Fibroblast of villous mesenchyme (primary cell): ENCODE data around the gene RNFT2. TPM values are rescaled to one million over a fixed set of nuclear protein-coding genes. Genes with fewer than 3 reads are reported as not detected.

ENCODE experiments used
- DNase-seq: peaks from one replicate; pipeline ENCODE4 v3.0.0-alpha.2; 2010; ENCODE audit warnings: low read depth
- H3K4me3 ChIP-seq: 2 replicates; pipeline ENCODE4 v1.5.1; 2011; ENCODE audit warnings: low read depth, mild to moderate bottlenecking, low read length
- total RNA-seq: library from RNA; depleted of rRNA; stranded (reverse); fragments of >200 nt; gene quantifications from 2 replicates; pipeline ENCODE4 v1.2.3, GENCODE V29; 2012
- TF ChIP-seq, protein P1 (sequence below): IDR thresholded peaks from 2 replicates; pipeline ENCODE4 v1.5.1; 2012; ENCODE audit warnings: low read depth, mild to moderate bottlenecking, low read length; ENCODE audit not compliant: insufficient read depth

The RNFT2 gene
- total RNA-seq, 1 donor: 7.3 TPM

DNA sequence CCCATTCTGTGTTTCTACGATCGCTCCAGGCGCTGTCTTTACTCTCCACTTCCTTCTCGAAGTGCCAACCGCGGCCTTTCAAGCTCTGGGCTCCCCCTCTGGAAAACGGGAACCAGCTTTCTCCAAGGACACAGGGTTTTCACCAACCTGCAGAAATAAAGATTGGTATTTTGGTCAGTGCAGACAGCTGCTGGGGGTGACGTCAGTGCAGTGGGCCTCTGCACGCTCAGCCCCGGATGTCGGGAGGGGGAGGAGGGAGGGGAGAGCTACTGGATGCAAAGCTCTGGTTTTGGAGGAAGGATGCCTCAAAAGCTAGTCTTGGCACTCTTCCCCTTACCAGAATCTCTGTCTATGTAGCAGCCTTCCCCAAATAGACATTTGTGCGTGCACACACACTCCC, 123.2 kb downstream of the RNFT2 start:
- TF ChIP-seq, protein P1, sequence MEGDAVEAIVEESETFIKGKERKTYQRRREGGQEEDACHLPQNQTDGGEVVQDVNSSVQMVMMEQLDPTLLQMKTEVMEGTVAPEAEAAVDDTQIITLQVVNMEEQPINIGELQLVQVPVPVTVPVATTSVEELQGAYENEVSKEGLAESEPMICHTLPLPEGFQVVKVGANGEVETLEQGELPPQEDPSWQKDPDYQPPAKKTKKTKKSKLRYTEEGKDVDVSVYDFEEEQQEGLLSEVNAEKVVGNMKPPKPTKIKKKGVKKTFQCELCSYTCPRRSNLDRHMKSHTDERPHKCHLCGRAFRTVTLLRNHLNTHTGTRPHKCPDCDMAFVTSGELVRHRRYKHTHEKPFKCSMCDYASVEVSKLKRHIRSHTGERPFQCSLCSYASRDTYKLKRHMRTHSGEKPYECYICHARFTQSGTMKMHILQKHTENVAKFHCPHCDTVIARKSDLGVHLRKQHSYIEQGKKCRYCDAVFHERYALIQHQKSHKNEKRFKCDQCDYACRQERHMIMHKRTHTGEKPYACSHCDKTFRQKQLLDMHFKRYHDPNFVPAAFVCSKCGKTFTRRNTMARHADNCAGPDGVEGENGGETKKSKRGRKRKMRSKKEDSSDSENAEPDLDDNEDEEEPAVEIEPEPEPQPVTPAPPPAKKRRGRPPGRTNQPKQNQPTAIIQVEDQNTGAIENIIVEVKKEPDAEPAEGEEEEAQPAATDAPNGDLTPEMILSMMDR: no peak
- H3K4me3 ChIP-seq: no peak overlapping the region
- DNase-seq: peak; percentile 66

DNA sequence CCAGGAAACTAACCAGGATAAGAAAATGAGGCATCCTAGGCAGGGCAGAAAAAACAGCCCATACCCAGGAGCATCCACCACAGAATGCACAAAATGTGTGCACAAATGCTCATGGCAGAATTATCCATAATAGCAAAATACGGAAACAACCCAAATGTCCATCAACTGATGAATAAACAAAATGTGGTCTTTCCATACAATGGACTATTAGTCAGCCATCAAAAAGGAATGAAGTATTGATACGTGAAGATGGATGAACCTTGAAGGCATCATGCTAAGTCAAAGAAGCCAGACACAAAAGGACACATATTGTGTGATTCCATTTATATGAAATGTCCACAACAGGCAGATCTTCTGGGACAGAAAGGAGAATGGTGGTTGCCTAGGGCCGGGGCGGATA, 124.1 kb downstream of the RNFT2 start:
- H3K4me3 ChIP-seq: no peak overlapping the region
- TF ChIP-seq, protein P1: no peak
- no peak for DNase-seq

DNA sequence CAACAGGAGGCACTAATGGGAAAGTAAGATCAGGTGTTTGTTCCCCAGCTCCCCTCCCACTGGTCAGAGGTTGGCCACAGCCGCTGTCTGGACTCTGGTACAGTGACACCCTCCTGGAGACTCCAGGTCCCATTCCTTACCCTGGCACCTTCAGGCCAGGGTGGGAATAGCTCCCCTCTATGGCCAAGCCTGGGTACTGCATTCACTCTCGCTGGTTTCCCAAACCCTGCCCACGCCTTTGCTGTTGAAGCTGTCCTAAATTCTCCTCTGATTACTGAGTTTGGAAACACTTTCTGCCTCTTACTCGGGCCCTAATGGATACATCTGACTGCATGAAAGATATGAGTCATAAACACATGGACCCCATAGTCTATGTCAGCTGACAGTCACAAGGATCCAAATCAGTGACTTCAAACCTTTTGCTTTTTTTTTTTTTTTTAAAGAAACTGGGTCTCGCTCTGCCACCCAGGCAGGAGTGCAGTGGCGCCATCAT, 125.2 kb downstream of the RNFT2 start:
- DNase-seq: peak; percentile 26
- TF ChIP-seq, protein P1: peak; percentile 59
- no peak overlapping the region for H3K4me3 ChIP-seq

DNA sequence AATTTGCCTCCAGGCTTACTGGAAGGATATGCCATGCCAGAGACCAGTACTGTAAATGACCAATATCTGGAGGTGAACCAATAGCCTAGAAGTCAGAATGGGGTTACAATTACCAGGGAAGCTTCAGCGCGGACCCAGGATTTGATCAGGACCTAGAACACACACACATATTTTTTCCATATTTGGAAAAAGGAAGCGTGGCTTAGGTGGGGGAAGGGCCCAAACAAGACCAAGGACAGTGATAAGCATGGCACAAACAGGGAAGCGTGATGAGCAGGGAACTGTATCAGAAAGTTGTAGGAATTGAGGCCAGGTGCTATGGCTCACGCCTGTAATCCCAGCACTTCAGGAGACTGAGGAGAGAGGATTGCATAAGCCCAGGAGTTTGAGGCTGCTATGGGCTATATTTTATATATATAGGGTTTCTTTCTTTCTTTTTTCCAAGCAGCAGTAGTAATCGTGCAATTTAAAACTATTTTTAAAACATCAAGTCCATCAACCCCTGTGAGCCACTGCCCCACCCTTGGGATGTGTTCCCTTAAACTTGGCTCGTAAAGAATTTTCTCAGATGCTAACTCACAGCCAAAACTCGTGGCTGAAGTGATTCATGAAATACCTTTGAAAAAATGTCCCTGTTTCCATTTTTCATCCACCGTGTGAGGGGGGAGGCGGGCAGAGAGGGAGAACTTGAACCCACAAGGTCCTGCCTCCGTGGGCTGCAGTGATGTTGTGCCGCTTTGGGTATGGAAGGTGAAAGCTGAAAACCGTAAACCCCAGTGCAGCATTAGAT, 126.5 kb downstream of the RNFT2 start:
- TF ChIP-seq, protein P1: no peak
- DNase-seq: peak; percentile 71
- H3K4me3 ChIP-seq: no peak overlapping the region

DNA sequence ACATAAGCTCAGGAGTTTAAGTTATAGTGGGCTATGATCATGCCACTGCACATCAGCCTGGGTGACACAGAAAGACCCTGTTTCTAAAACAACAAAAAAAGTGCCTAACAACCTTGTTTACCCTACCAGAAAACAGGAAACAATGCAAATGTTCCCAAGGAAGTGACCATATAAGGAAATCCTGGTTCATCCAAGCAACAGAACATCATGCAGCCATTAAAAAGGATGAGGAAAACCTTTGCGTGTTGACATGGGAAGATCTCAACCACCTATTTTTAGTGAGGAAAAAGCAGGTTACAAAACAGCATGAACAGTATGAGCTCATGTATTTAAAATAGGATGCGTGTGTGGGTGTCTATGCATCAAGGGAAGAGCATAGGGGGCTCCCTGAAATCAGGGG, 129.4 kb downstream of the RNFT2 start:
- DNase-seq: no peak
- no peak overlapping the region for H3K4me3 ChIP-seq
- TF ChIP-seq, protein P1: no peak

DNA sequence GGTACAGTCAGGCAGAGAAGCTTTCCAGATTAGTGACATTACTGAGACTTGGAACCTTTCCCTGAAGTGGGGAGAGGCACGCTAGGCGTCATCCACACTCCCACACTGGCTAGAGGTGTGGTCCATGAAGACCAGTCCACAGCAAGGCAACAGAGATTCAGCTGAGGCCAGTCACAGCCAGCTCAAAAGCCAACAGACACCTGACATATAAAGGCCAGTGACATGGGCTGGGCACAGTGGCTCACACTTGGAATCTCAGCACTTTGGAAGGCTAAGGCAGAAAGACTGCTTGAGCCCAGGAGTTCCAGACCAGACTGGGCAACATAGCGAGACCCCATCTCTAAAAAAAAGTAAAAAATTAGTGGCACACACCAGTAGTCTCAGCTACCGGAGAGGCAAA, 132.2 kb downstream of the RNFT2 start:
- H3K4me3 ChIP-seq: no peak overlapping the region
- TF ChIP-seq, protein P1: no peak
- DNase-seq: no peak
